Uterus (tissue), 2 donors: Measurements from ENCODE around the gene S100A3.

Experiments used
- POLR2A ChIP-seq, 2 donors: fragments of 450-650 bp; IDR thresholded peaks; one replicate each; pipeline ENCODE4 v1.6.1; 2016; ENCODE audit warnings: antibody characterized with exemption in 2 of 2, mild to moderate bottlenecking in 1 of 2, moderate library complexity in 1 of 2
- TF ChIP-seq, protein P1 (sequence below), 4 experiments: fragments of 200-600 bp in 2 of 4; fragments of 450-650 bp in 2 of 4; sonication (generic) in 2 of 4; IDR thresholded peaks; one replicate each; pipeline ENCODE4 v1.5.1; 2016 to 2019; ENCODE audit warnings: antibody characterized with exemption in 4 of 4, mild to moderate bottlenecking in 2 of 4, moderate library complexity in 1 of 4

DNA sequence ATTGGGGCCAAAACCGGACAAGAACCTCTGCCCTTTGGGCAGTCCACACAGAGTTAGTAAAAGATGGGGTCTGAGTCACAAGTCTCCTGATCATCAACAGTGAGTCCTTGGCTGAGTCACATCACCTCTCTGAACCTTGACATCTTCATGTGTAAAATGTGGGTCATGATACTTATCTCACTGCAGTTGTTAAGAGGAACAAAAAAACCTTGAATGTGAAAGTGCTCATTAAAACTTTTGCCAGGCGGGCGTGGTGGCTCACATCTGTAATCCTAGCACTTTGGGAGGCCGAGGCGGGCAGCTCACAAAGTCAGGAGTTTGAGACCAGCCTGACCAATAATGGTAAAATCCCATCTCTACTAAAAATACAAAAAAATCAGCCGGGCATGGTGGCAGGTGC is 48.1 kb upstream of the S100A3 start:
- TF ChIP-seq, protein P1, sequence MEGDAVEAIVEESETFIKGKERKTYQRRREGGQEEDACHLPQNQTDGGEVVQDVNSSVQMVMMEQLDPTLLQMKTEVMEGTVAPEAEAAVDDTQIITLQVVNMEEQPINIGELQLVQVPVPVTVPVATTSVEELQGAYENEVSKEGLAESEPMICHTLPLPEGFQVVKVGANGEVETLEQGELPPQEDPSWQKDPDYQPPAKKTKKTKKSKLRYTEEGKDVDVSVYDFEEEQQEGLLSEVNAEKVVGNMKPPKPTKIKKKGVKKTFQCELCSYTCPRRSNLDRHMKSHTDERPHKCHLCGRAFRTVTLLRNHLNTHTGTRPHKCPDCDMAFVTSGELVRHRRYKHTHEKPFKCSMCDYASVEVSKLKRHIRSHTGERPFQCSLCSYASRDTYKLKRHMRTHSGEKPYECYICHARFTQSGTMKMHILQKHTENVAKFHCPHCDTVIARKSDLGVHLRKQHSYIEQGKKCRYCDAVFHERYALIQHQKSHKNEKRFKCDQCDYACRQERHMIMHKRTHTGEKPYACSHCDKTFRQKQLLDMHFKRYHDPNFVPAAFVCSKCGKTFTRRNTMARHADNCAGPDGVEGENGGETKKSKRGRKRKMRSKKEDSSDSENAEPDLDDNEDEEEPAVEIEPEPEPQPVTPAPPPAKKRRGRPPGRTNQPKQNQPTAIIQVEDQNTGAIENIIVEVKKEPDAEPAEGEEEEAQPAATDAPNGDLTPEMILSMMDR (IDR thresholded peaks at IDR 0.05) = no peak
- TF ChIP-seq POLR2A (IDR thresholded peaks at IDR 0.05) = no peak
